Activated B cell treated with CpG ODN at 0.5 μM for 24 hours (primary cell): ENCODE results near the gene ARNT2. TPM values are rescaled to one million over a fixed set of nuclear protein-coding genes. Genes with fewer than 3 reads are reported as not detected.

Experiments
- ATAC-seq: fragments of 200-7000 bp; cut with Tn5 transposase; one replicate; pipeline ENCODE4 v1.10.0; 2021; ENCODE audit warnings: low read depth, mild to moderate bottlenecking, moderate library complexity
- CTCF ChIA-PET: fragments of 350-600 bp; sonication (Branson Sonifier 250); formaldehyde crosslinking; loops from one replicate; lab custom pipeline; 2021; ENCODE audit warnings: antibody characterized with exemption; lab: Charles Lee
- POLR2A ChIA-PET: fragments of 350-600 bp; sonication (Branson Sonifier 250); formaldehyde crosslinking; loops from one replicate; lab custom pipeline; 2021; ENCODE audit warnings: antibody characterized with exemption; lab: Charles Lee
- DNase-seq: peaks from one replicate; pipeline ENCODE4 v3.0.0; 2022
- H3K27ac Mint-ChIP-seq: one replicate; pipeline ENCODE4 v1.8.0; 2020; ENCODE audit warnings: mixed read lengths
- H3K27me3 Mint-ChIP-seq: one replicate; pipeline ENCODE4 v1.8.0; 2021; ENCODE audit warnings: mixed read lengths
- H3K36me3 Mint-ChIP-seq: one replicate; pipeline ENCODE4 v1.8.0; 2021; ENCODE audit warnings: low read depth, mixed read lengths
- H3K4me1 Mint-ChIP-seq: one replicate; pipeline ENCODE4 v1.8.0; 2021; ENCODE audit warnings: mixed read lengths
- H3K4me3 Mint-ChIP-seq: one replicate; pipeline ENCODE4 v1.8.0; 2020; ENCODE audit warnings: mild to moderate bottlenecking, mixed read lengths
- H3K9me3 Mint-ChIP-seq: one replicate; pipeline ENCODE4 v1.8.0; 2020; ENCODE audit warnings: mixed read lengths
- CTCF ChIP-seq: fragments of 200-600 bp; IDR thresholded peaks from one replicate; pipeline ENCODE4 v1.8.0; 2022; ENCODE audit warnings: antibody characterized with exemption, mild to moderate bottlenecking
- intact Hi-C: fragments of 100-400 bp; cut with micrococcal nuclease; formaldehyde crosslinking; loops from one replicate; pipeline ENCODE4 v1.15.1; 2024
- total RNA-seq: library from RNA; stranded (reverse); gene quantifications from 2 replicates; pipeline ENCODE4 v1.2.3, GENCODE V29; 2022

The ARNT2 gene
- total RNA-seq, 1 donor from 2014 or later = not detected

- H3K9me3 Mint-ChIP-seq = no peaks in the 10 kb centered on the region
- H3K27ac Mint-ChIP-seq = no peak overlapping the region
- ChIA-PET CTCF (no interaction called here), POLR2A (no interaction called here)
- peaks cover 3% of the 10 kb centered on the region for H3K27me3 Mint-ChIP-seq
- DNase-seq (no peak), ATAC-seq (no peak)
- intact Hi-C loops = no loop called here
- no peak for TF ChIP-seq CTCF
- H3K4me1 Mint-ChIP-seq = peaks cover 7% of the 10 kb centered on the region
- H3K36me3 Mint-ChIP-seq = no peaks in the 10 kb centered on the region
- H3K4me3 Mint-ChIP-seq = no peak overlapping the region
These were observed 90.2 kb downstream of the ARNT2 start for GRCh38 chr15:80494351-80494751.

- peaks cover 3% of the 10 kb centered on the region for H3K27me3 Mint-ChIP-seq
- no peak overlapping the region for H3K27ac Mint-ChIP-seq
- peaks cover 7% of the 10 kb centered on the region for H3K4me1 Mint-ChIP-seq
- DNase-seq (no peak), ATAC-seq (no peak)
- no peak overlapping the region for H3K4me3 Mint-ChIP-seq
- POLR2A ChIA-PET = no interaction called here
- peaks cover 2% of the 10 kb centered on the region for H3K9me3 Mint-ChIP-seq
- intact Hi-C loops = no loop called here
- no peak for TF ChIP-seq CTCF
- CTCF ChIA-PET = no interaction called here
- H3K36me3 Mint-ChIP-seq = no peaks in the 10 kb centered on the region
These were observed 90.6 kb downstream of the ARNT2 start for GRCh38 chr15:80494756-80495155.

- Mint-ChIP-seq H3K36me3 (no peaks in the 10 kb centered on the region), H3K27ac (no peak overlapping the region), H3K4me1 (peaks cover 6% of the 10 kb centered on the region), H3K9me3 (peaks cover 2% of the 10 kb centered on the region), H3K4me3 (no peak overlapping the region), H3K27me3 (peaks cover 3% of the 10 kb centered on the region)
- POLR2A ChIA-PET = no interaction called here
- TF ChIP-seq CTCF = no peak
- intact Hi-C loops = no loop called here
- CTCF ChIA-PET = no interaction called here
- DNase-seq (no peak), ATAC-seq (no peak)
These were observed 91.3 kb downstream of the ARNT2 start for GRCh38 chr15:80495401-80495942.

- Mint-ChIP-seq H3K27me3 (peaks cover 3% of the 10 kb centered on the region), H3K36me3 (no peaks in the 10 kb centered on the region), H3K4me3 (no peak overlapping the region), H3K9me3 (peaks cover 2% of the 10 kb centered on the region), H3K27ac (no peak overlapping the region), H3K4me1 (peaks cover under 1% of the 10 kb centered on the region)
- no peak for DNase-seq
- POLR2A ChIA-PET = no interaction called here
- no peak for TF ChIP-seq CTCF
- CTCF ChIA-PET = no interaction called here
- intact Hi-C loops = no loop called here
- no peak for ATAC-seq
These were observed 91.9 kb downstream of the ARNT2 start for GRCh38 chr15:80496096-80496495.

GRCh38 chr15:80497221-80497620 is 93.0 kb downstream of the ARNT2 start:
- Mint-ChIP-seq H3K27ac (no peak overlapping the region), H3K9me3 (peaks cover 2% of the 10 kb centered on the region), H3K4me1 (no peaks in the 10 kb centered on the region), H3K27me3 (peaks cover 4% of the 10 kb centered on the region), H3K4me3 (no peak overlapping the region), H3K36me3 (no peaks in the 10 kb centered on the region)
- ChIA-PET CTCF (no interaction called here), POLR2A (no interaction called here)
- no peak for TF ChIP-seq CTCF
- ATAC-seq (no peak), DNase-seq (no peak)
- intact Hi-C loops = no loop called here
